Liver (tissue), 3 donors: ENCODE data around the gene LRRC74B.

Experiments
- ATF3 ChIP-seq: IDR thresholded peaks from 2 replicates; pipeline ENCODE4 v1.6.1; 2016; ENCODE audit warnings: antibody characterized with exemption
- CTCF ChIP-seq: fragments of 150-350 bp; IDR thresholded peaks from 2 replicates; pipeline ENCODE4 v1.5.1; 2017; ENCODE audit warnings: improper control_type of control experiment, low read depth, low read length; ENCODE audit not compliant: missing input control
- EGR1 ChIP-seq, 2 donors: IDR thresholded peaks; 2 replicates each; pipeline ENCODE4 v1.6.1; 2016 to 2018; ENCODE audit warnings: antibody characterized with exemption in 2 of 2, low read depth in 2 of 2
- FOXA1 ChIP-seq: IDR thresholded peaks from 2 replicates; pipeline ENCODE4 v1.6.1; 2016; ENCODE audit warnings: antibody characterized with exemption
- GABPA ChIP-seq, 2 donors: IDR thresholded peaks in 1 of 2; conservative IDR thresholded peaks in 1 of 2; 2 replicates each; pipeline ENCODE4 v1.6.1; 2016; ENCODE audit warnings: antibody characterized with exemption in 2 of 2, mild to moderate bottlenecking in 1 of 2, moderate library complexity in 1 of 2
- HNF4A ChIP-seq, 2 donors: conservative IDR thresholded peaks; 2 replicates each; pipeline ENCODE4 v1.6.1; 2016; ENCODE audit warnings: antibody characterized with exemption in 2 of 2, mild to moderate bottlenecking in 2 of 2
- MAX ChIP-seq: IDR thresholded peaks from 2 replicates; pipeline ENCODE4 v1.6.1; 2016; ENCODE audit warnings: antibody characterized with exemption
- NR2F2 ChIP-seq: IDR thresholded peaks from 2 replicates; pipeline ENCODE4 v1.6.1; 2016; ENCODE audit warnings: antibody characterized with exemption
- RAD21 ChIP-seq, 2 donors: IDR thresholded peaks; 2 replicates each; pipeline ENCODE4 v1.6.1; 2016; ENCODE audit warnings: antibody characterized with exemption in 2 of 2, mild to moderate bottlenecking in 2 of 2
- REST ChIP-seq: IDR thresholded peaks from 2 replicates; pipeline ENCODE4 v1.6.1; 2016; ENCODE audit warnings: antibody characterized with exemption, mild to moderate bottlenecking
- RXRA ChIP-seq, 2 donors: IDR thresholded peaks; 2 replicates each; pipeline ENCODE4 v1.6.1; 2017 to 2018; ENCODE audit warnings: antibody characterized with exemption in 2 of 2, mild to moderate bottlenecking in 1 of 2
- TAF1 ChIP-seq: conservative IDR thresholded peaks from 2 replicates; pipeline ENCODE4 v1.6.1; 2016; ENCODE audit warnings: antibody characterized with exemption, mild to moderate bottlenecking
- YY1 ChIP-seq: IDR thresholded peaks from 2 replicates; pipeline ENCODE4 v1.6.1; 2016; ENCODE audit warnings: antibody characterized with exemption, mild to moderate bottlenecking
- ZBTB33 ChIP-seq: IDR thresholded peaks from 2 replicates; pipeline ENCODE4 v1.6.1; 2016; ENCODE audit warnings: antibody characterized with exemption
- donor health status: healthy.
- donor health status: healthy.

GRCh38 chr22:21073482-21073881, 27.7 kb downstream of the LRRC74B start:
- TF ChIP-seq ZBTB33 (no peak), CTCF (no peak), TAF1 (no peak), YY1 (no peak), MAX (no peak), FOXA1 (no peak), HNF4A (conservative IDR thresholded peaks at IDR 0.05) (no peak), REST (no peak), NR2F2 (no peak), RAD21 (IDR thresholded peaks at IDR 0.05) (no peak), EGR1 (IDR thresholded peaks at IDR 0.05; ENCODE audit: low read depth in 2 of 2) (no peak), GABPA (IDR thresholded peaks at IDR 0.05 in 1 of 2, conservative IDR thresholded peaks at IDR 0.05 in 1 of 2) (no peak), ATF3 (no peak), RXRA (IDR thresholded peaks at IDR 0.05) (no peak)
